Smooth muscle cell (in vitro differentiated cells): ENCODE results near the gene GUCY1A2. TPM values are rescaled to one million over a fixed set of nuclear protein-coding genes. Genes with fewer than 3 reads are reported as not detected.

Source experiments
- DNase-seq: peaks from one replicate; lab custom pipeline; 2025; ENCODE audit not compliant: unreplicated experiment; lab: John Stamatoyannopoulos, UW
- H2AFZ ChIP-seq: fragments of 200-600 bp; sonication (generic); 2 replicates; pipeline ENCODE4 v1.6.0; 2016; ENCODE audit warnings: antibody characterized with exemption, low read depth, mild to moderate bottlenecking
- H3F3A ChIP-seq: fragments of 200-600 bp; sonication (generic); 2 replicates; pipeline ENCODE4 v1.6.0; 2017; ENCODE audit warnings: antibody characterized with exemption, low read depth
- H3K27ac ChIP-seq: fragments of 200-600 bp; sonication (generic); 2 replicates; pipeline ENCODE4 v1.5.1; 2016; ENCODE audit warnings: low read depth, mild to moderate bottlenecking
- H3K27me3 ChIP-seq: fragments of 200-600 bp; sonication (generic); 2 replicates; pipeline ENCODE4 v1.6.1; 2016; ENCODE audit warnings: low read depth, mild to moderate bottlenecking
- H3K36me3 ChIP-seq: fragments of 200-600 bp; sonication (generic); 2 replicates; pipeline ENCODE4 v1.5.1; 2016; ENCODE audit warnings: low read depth
- H3K4me1 ChIP-seq: fragments of 200-600 bp; sonication (generic); 2 replicates; pipeline ENCODE4 v1.5.1; 2016; ENCODE audit warnings: low read depth
- H3K4me2 ChIP-seq: fragments of 200-600 bp; sonication (generic); 2 replicates; pipeline ENCODE4 v1.6.0; 2016; ENCODE audit warnings: mild to moderate bottlenecking
- H3K4me3 ChIP-seq: fragments of 200-600 bp; sonication (generic); 2 replicates; pipeline ENCODE4 v1.5.1; 2016; ENCODE audit warnings: mild to moderate bottlenecking
- H3K79me2 ChIP-seq: fragments of 200-600 bp; sonication (generic); 2 replicates; pipeline ENCODE4 v1.6.0; 2016; ENCODE audit warnings: low read depth, mild to moderate bottlenecking
- H3K9ac ChIP-seq: fragments of 200-600 bp; sonication (generic); 2 replicates; pipeline ENCODE4 v1.6.0; 2016; ENCODE audit warnings: low read depth
- H3K9me3 ChIP-seq: fragments of 200-600 bp; sonication (generic); replicated peaks from 2 replicates; pipeline ENCODE4 v1.5.1; 2016; ENCODE audit warnings: low read depth
- H4K20me1 ChIP-seq: fragments of 200-600 bp; sonication (generic); 2 replicates; pipeline ENCODE4 v1.6.0; 2016; ENCODE audit warnings: low read depth
- CTCF ChIP-seq: fragments of 200-600 bp; sonication (generic); IDR thresholded peaks from 2 replicates; pipeline ENCODE4 v1.5.1; 2017; ENCODE audit warnings: borderline replicate concordance, mild to moderate bottlenecking, antibody characterized with exemption; ENCODE audit not compliant: insufficient read depth, poor library complexity, severe bottlenecking
- WGBS: methylation state at CpG from one replicate; pipeline ENCODE4 v1.1.7; 2016; ENCODE audit warnings: low lambda C conversion rate; 5-methylcytosine and 5-hydroxymethylcytosine counted together
- polyA plus RNA-seq: library from polyadenylated mRNA; unstranded; fragments of >200 nt; fragmentation: Nextera tagmentation; extraction: Ambion mirVana; gene quantifications from 2 replicates; pipeline ENCODE4 v1.2.1, GENCODE V29; 2016
- total RNA-seq: library from RNA; depleted of rRNA; stranded (reverse); fragments of >200 nt; gene quantifications from 2 replicates; pipeline ENCODE4 v1.2.3, GENCODE V29; 2014

GUCY1A2 gene
- total and polyA plus RNA-seq, 2 experiments from 2014 or later: 0.08 to 1.1 TPM

- no peak overlapping the region for H3K4me2 ChIP-seq
- DNase-seq: no peak
- no peaks in the 10 kb centered on the region for H4K20me1 ChIP-seq
- H3K27me3 ChIP-seq: no peaks in the 10 kb centered on the region
- no peak overlapping the region for H3K27ac ChIP-seq
- H3K9me3 ChIP-seq: no peaks in the 10 kb centered on the region
- no peak overlapping the region for H3K4me3 ChIP-seq
- H3K4me1 ChIP-seq: peaks cover 10% of the 10 kb centered on the region
- no peaks in the 10 kb centered on the region for H3K36me3 ChIP-seq
- no peaks in the 10 kb centered on the region for H3F3A ChIP-seq
- WGBS: 82% methylated on average over 2 of the region's 2 CpGs
- H3K9ac ChIP-seq: no peak overlapping the region
- no peaks in the 10 kb centered on the region for H3K79me2 ChIP-seq
- no peak overlapping the region for H2AFZ ChIP-seq
- no peak for TF ChIP-seq CTCF
These were observed 196.4 kb downstream of the GUCY1A2 start for GRCh38 chr11:106821826-106822225.

- Histone ChIP-seq H3K36me3 (no peaks in the 10 kb centered on the region), H3K27ac (no peak overlapping the region), H2AFZ (no peak overlapping the region), H3K4me2 (no peak overlapping the region), H4K20me1 (no peaks in the 10 kb centered on the region), H3K9me3 (no peaks in the 10 kb centered on the region), H3K79me2 (no peaks in the 10 kb centered on the region), H3K9ac (no peak overlapping the region), H3K4me3 (no peak overlapping the region), H3K4me1 (peaks cover 10% of the 10 kb centered on the region), H3F3A (no peaks in the 10 kb centered on the region), H3K27me3 (no peaks in the 10 kb centered on the region)
- no peak for TF ChIP-seq CTCF
- WGBS: 49% methylated on average over 1 of the region's 1 CpG
- no peak for DNase-seq
These were observed 197.0 kb downstream of the GUCY1A2 start for GRCh38 chr11:106821291-106821690.

- no peaks in the 10 kb centered on the region for H4K20me1 ChIP-seq
- no peak for TF ChIP-seq CTCF
- H3K27ac ChIP-seq: no peak overlapping the region
- no peaks in the 10 kb centered on the region for H3K27me3 ChIP-seq
- no peak overlapping the region for H3K4me3 ChIP-seq
- 94% methylated on average over 5 of the region's 5 CpGs for WGBS
- no peaks in the 10 kb centered on the region for H3K9me3 ChIP-seq
- H3K79me2 ChIP-seq: no peaks in the 10 kb centered on the region
- no peak overlapping the region for H3K4me2 ChIP-seq
- H3K4me1 ChIP-seq: peaks cover 10% of the 10 kb centered on the region
- no peaks in the 10 kb centered on the region for H3K36me3 ChIP-seq
- H3F3A ChIP-seq: no peaks in the 10 kb centered on the region
- no peak for DNase-seq
- no peak overlapping the region for H3K9ac ChIP-seq
- no peak overlapping the region for H2AFZ ChIP-seq
These were observed 199.8 kb downstream of the GUCY1A2 start for GRCh38 chr11:106818443-106818842.

- no peak for TF ChIP-seq CTCF
These were observed 203.1 kb downstream of the GUCY1A2 start for GRCh38 chr11:106815209-106815608.

More at GRCh38 chr11:106815209-106815608, 203.1 kb downstream of the GUCY1A2 start:
- Histone ChIP-seq H3K9ac (no peak overlapping the region), H3F3A (no peaks in the 10 kb centered on the region), H3K79me2 (no peaks in the 10 kb centered on the region), H3K36me3 (no peaks in the 10 kb centered on the region), H3K4me2 (no peak overlapping the region), H4K20me1 (no peaks in the 10 kb centered on the region), H3K4me1 (no peaks in the 10 kb centered on the region), H3K27me3 (no peaks in the 10 kb centered on the region), H3K27ac (no peak overlapping the region), H3K4me3 (no peak overlapping the region), H2AFZ (no peak overlapping the region), H3K9me3 (no peaks in the 10 kb centered on the region)
- DNase-seq: no peak
